CD14-positive monocyte (primary cell): ENCODE data around the gene MRPL14. TPM values are rescaled to one million over a fixed set of nuclear protein-coding genes. Genes with fewer than 3 reads are reported as not detected.

Experiments
- DNase-seq, 3 donors: peaks; one replicate each; pipeline ENCODE4 v3.0.0-alpha.2; 2011 to 2022
- H2AFZ ChIP-seq: 2 replicates; pipeline ENCODE4 v1.6.0; 2012; ENCODE audit warnings: mild to moderate bottlenecking, low read depth, low read length, inconsistent platforms; ENCODE audit not compliant: insufficient read depth, poor library complexity, severe bottlenecking
- H3K27ac ChIP-seq, 2 donors: 1 replicate in 1 of 2; 2 replicates in 1 of 2; pipeline ENCODE4 v1.5.1; 2012 to 2013; ENCODE audit warnings: low read length in 2 of 2, control low read depth in 1 of 2, inconsistent platforms in 1 of 2, low read depth in 1 of 2, mild to moderate bottlenecking in 1 of 2
- H3K27me3 ChIP-seq, 2 donors: one replicate each; pipeline versions ENCODE4 v1.6.0 to v1.6.1; 2011 to 2013; ENCODE audit warnings: low read length in 2 of 2; ENCODE audit not compliant: control insufficient read depth in 2 of 2, insufficient read depth in 2 of 2
- H3K36me3 ChIP-seq, 2 donors: replicated peaks in 1 of 2; 1 replicate in 1 of 2; 2 replicates in 1 of 2; pipeline versions ENCODE4 v1.5.1 to v1.6.1; 2012 to 2013; ENCODE audit warnings: low read length in 2 of 2, control low read depth in 1 of 2, inconsistent platforms in 1 of 2, mild to moderate bottlenecking in 1 of 2; ENCODE audit not compliant: insufficient read depth in 2 of 2, control insufficient read depth in 1 of 2
- H3K4me1 ChIP-seq, 2 donors: 1 replicate in 1 of 2; 2 replicates in 1 of 2; pipeline versions ENCODE4 v1.5.1 to v1.6.1; 2012 to 2013; ENCODE audit warnings: low read length in 2 of 2, control low read depth in 1 of 2, inconsistent platforms in 1 of 2, mild to moderate bottlenecking in 1 of 2, moderate library complexity in 1 of 2; ENCODE audit not compliant: insufficient read depth in 2 of 2, control insufficient read depth in 1 of 2
- H3K4me2 ChIP-seq: replicated peaks from 2 replicates; pipeline ENCODE3; 2012; ENCODE audit warnings: low read length, moderate library complexity, mild to moderate bottlenecking; ENCODE audit not compliant: poor library complexity, severe bottlenecking; ENCODE audit errors: extremely low read depth
- H3K4me3 ChIP-seq, 3 experiments: fragments of 200-600 bp in 1 of 3; sonication (generic) in 1 of 3; replicated peaks in 1 of 3; 1 replicate in 2 of 3; 2 replicates in 1 of 3; pipeline ENCODE4 v1.5.1; 2011 to 2013; ENCODE audit warnings: low read length in 3 of 3, mild to moderate bottlenecking in 3 of 3, control low read depth in 2 of 3, low read depth in 2 of 3, inconsistent platforms in 1 of 3, moderate library complexity in 1 of 3
- H3K79me2 ChIP-seq: 2 replicates; pipeline ENCODE4 v1.6.0; 2012; ENCODE audit warnings: mild to moderate bottlenecking, control low read depth, inconsistent platforms, low read length, moderate library complexity; ENCODE audit not compliant: insufficient read depth
- H3K9ac ChIP-seq: 2 replicates; pipeline ENCODE4 v1.6.0; 2017; ENCODE audit warnings: low read length, mild to moderate bottlenecking; ENCODE audit not compliant: insufficient read depth, poor library complexity, severe bottlenecking
- H3K9me3 ChIP-seq, 2 donors: replicated peaks in 1 of 2; 1 replicate in 1 of 2; 2 replicates in 1 of 2; pipeline versions ENCODE4 v1.5.1 to v1.6.1; 2012 to 2013; ENCODE audit warnings: low read length in 2 of 2, control low read depth in 1 of 2; ENCODE audit not compliant: control insufficient read depth in 1 of 2, insufficient read depth in 1 of 2
- H4K20me1 ChIP-seq: 2 replicates; pipeline ENCODE4 v1.6.0; 2012; ENCODE audit warnings: mild to moderate bottlenecking, low read length, control low read depth, moderate library complexity; ENCODE audit not compliant: insufficient read depth
- H3K27ac Mint-ChIP-seq, 7 donors: one replicate each; pipeline ENCODE4 v1.8.0; 2020; ENCODE audit warnings: mild to moderate bottlenecking in 7 of 7, mixed read lengths in 7 of 7, moderate library complexity in 6 of 7, inconsistent platforms in 2 of 7
- H3K27me3 Mint-ChIP-seq, 3 donors: one replicate each; pipeline ENCODE4 v1.8.0; 2021 to 2022; ENCODE audit warnings: low read depth in 3 of 3, mild to moderate bottlenecking in 3 of 3, mixed read lengths in 3 of 3, moderate library complexity in 3 of 3, inconsistent platforms in 1 of 3
- H3K36me3 Mint-ChIP-seq, 2 donors: one replicate each; pipeline ENCODE4 v1.8.0; 2020; ENCODE audit warnings: mixed read lengths in 2 of 2, inconsistent platforms in 1 of 2, mild to moderate bottlenecking in 1 of 2
- H3K4me1 Mint-ChIP-seq: one replicate; pipeline ENCODE4 v1.8.0; 2020; ENCODE audit warnings: mild to moderate bottlenecking, mixed read lengths
- H3K4me3 Mint-ChIP-seq, 2 donors: one replicate each; pipeline ENCODE4 v1.8.0; 2020; ENCODE audit warnings: mild to moderate bottlenecking in 2 of 2, mixed read lengths in 2 of 2, moderate library complexity in 1 of 2
- H3K9me3 Mint-ChIP-seq, 7 donors: one replicate each; pipeline ENCODE4 v1.8.0; 2020 to 2022; ENCODE audit warnings: mixed read lengths in 7 of 7, mild to moderate bottlenecking in 6 of 7, moderate library complexity in 6 of 7, inconsistent platforms in 2 of 7
- WGBS: methylation state at CpG from one replicate; pipeline ENCODE4 v1.1.5; 2013; ENCODE audit warnings: missing lambda C conversion rate; ENCODE audit not compliant: insufficient coverage; 5-methylcytosine and 5-hydroxymethylcytosine counted together
- intact Hi-C, 2 donors: fragments of 100-400 bp; cut with micrococcal nuclease; formaldehyde crosslinking; loops; one replicate each; pipeline versions ENCODE4 v1.15.0 to v1.15.1; 2023
- polyA plus RNA-seq, 3 donors: library from polyadenylated mRNA; depleted of rRNA in 1 of 3; unstranded in 2 of 3; stranded (reverse) in 1 of 3; fragments of 300-500 nt in 2 of 3; fragments of >200 nt in 1 of 3; fragmentation: Illumina TruSeq in 2 of 3; gene quantifications; 1 replicate in 2 of 3; 2 replicates in 1 of 3; pipeline ENCODE4 v1.2.3, GENCODE V29; 2012 to 2021
- TF ChIP-seq, protein P1 (sequence below): fragments of 200-600 bp; IDR thresholded peaks from one replicate; pipeline ENCODE4 v1.8.0; 2022; ENCODE audit warnings: antibody characterized with exemption, mild to moderate bottlenecking

The MRPL14 gene
- polyA plus RNA-seq, 3 donors: 18.5 to 91.5 (median 78.2) TPM

DNA sequence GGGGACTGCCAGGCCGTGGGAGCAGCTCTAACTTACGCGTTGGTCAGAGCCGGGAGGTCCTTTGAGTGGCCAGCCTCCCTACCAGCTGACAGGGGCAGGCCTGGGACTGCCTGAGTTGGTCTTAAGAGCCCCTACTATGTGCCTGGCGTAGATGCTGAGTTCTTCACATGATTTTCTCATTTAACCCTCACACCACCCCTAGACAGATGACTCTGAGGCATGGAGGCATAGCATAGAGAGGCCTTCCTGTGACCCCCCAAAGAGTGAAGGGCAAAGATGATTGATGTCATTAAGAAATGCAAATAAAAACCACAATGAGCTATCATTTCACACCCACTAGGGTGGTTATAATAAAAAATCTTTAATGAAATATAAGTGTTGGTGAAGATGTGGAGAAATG lies 36.8 kb downstream of the MRPL14 start:
- DNase-seq: no peak
- Histone ChIP-seq H3K27ac (no peak overlapping the region), H3K79me2 (no peaks in the 10 kb centered on the region), H2AFZ (no peak overlapping the region), H3K36me3 (no peaks in the 10 kb centered on the region), H3K9me3 (no peaks in the 10 kb centered on the region), H3K4me1 (no peaks in the 10 kb centered on the region), H4K20me1 (no peaks in the 10 kb centered on the region), H3K4me2 (no peak overlapping the region), H3K27me3 (no peaks in the 10 kb centered on the region), H3K4me3 (no peak overlapping the region), H3K9ac (no peak overlapping the region)
- Mint-ChIP-seq H3K4me3 (no peak overlapping the region), H3K4me1 (no peaks in the 10 kb centered on the region), H3K9me3 (no peaks in the 10 kb centered on the region), H3K36me3 (peaks cover 8 to 23% of the 10 kb centered on the region in 2 donors), H3K27ac (no peak overlapping the region), H3K27me3 (no peaks in the 10 kb centered on the region)
- intact Hi-C loops: no loop called here
- TF ChIP-seq, protein P1, sequence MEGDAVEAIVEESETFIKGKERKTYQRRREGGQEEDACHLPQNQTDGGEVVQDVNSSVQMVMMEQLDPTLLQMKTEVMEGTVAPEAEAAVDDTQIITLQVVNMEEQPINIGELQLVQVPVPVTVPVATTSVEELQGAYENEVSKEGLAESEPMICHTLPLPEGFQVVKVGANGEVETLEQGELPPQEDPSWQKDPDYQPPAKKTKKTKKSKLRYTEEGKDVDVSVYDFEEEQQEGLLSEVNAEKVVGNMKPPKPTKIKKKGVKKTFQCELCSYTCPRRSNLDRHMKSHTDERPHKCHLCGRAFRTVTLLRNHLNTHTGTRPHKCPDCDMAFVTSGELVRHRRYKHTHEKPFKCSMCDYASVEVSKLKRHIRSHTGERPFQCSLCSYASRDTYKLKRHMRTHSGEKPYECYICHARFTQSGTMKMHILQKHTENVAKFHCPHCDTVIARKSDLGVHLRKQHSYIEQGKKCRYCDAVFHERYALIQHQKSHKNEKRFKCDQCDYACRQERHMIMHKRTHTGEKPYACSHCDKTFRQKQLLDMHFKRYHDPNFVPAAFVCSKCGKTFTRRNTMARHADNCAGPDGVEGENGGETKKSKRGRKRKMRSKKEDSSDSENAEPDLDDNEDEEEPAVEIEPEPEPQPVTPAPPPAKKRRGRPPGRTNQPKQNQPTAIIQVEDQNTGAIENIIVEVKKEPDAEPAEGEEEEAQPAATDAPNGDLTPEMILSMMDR: no peak
- WGBS: 100% methylated on average over 4 of the region's 5 CpGs

DNA sequence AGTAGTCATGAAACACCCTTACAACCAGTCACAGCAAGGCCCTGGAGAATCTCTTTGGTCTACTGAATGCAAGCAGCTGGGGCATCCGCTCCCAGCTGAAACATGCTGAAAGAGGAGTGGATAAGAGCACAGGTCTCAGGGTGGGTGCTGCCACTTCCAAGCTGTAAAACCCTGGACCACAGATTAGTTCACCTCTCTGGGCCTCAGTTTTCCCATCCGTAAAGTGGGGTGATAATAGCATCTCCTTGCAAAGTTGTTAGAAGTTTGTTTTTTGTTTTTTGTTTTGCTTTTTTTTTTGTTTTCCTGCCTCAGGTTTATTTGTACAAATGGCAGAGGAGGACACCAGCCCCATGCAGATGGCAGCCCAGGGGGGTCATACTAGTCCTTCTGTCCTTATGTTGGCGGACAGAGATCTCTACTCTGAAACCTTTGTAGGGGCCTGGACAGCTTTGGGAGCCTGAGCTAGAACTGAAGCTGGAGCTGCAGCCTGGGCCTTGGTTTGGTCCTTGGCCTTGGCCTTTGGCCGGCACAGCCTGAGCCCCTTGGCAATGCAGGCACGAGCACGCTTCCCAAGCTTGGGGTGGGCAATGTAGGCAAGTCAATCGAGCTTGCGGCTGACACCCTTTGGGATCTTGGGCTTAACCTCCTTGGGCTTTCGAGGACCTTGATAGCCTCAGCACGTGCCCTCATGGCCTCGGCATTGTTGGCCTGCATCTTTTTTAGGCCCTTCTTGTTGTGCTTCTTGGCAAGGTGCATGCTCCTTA lies 38.2 kb downstream of the MRPL14 start:
- H3K4me1 Mint-ChIP-seq: no peaks in the 10 kb centered on the region
- Histone ChIP-seq H3K9ac (no peak overlapping the region), H3K36me3 (no peaks in the 10 kb centered on the region), H3K4me2 (no peak overlapping the region), H3K9me3 (no peaks in the 10 kb centered on the region), H2AFZ (no peak overlapping the region), H3K79me2 (no peaks in the 10 kb centered on the region), H3K4me1 (no peaks in the 10 kb centered on the region), H4K20me1 (no peaks in the 10 kb centered on the region), H3K27me3 (no peaks in the 10 kb centered on the region), H3K27ac (no peak overlapping the region), H3K4me3 (no peak overlapping the region)
- TF ChIP-seq, protein P1: no peak
- DNase-seq: no peak
- H3K27me3 Mint-ChIP-seq: no peaks in the 10 kb centered on the region
- WGBS: 98% methylated on average over 9 of the region's 11 CpGs
- intact Hi-C loops: no loop called here
- H3K9me3 Mint-ChIP-seq: no peaks in the 10 kb centered on the region
- no peak overlapping the region for H3K27ac Mint-ChIP-seq
- peaks cover 3 to 12% of the 10 kb centered on the region in 2 donors for H3K36me3 Mint-ChIP-seq
- no peak overlapping the region for H3K4me3 Mint-ChIP-seq
